NCI-H345 treated with DMSO at 0.1 percent for 48 hours (cell line): ENCODE measurements around the gene CRTC1.
"Not testable (repeated sequence)": the region's sequence is repeated elsewhere in the genome, so short reads cannot be mapped to it uniquely, and the experiment has no call there.

Source experiments
- DNase-seq: peaks from one replicate; lab custom pipeline; 2025; ENCODE audit not compliant: unreplicated experiment; lab: John Stamatoyannopoulos, UW

The CRTC1 gene

DNA sequence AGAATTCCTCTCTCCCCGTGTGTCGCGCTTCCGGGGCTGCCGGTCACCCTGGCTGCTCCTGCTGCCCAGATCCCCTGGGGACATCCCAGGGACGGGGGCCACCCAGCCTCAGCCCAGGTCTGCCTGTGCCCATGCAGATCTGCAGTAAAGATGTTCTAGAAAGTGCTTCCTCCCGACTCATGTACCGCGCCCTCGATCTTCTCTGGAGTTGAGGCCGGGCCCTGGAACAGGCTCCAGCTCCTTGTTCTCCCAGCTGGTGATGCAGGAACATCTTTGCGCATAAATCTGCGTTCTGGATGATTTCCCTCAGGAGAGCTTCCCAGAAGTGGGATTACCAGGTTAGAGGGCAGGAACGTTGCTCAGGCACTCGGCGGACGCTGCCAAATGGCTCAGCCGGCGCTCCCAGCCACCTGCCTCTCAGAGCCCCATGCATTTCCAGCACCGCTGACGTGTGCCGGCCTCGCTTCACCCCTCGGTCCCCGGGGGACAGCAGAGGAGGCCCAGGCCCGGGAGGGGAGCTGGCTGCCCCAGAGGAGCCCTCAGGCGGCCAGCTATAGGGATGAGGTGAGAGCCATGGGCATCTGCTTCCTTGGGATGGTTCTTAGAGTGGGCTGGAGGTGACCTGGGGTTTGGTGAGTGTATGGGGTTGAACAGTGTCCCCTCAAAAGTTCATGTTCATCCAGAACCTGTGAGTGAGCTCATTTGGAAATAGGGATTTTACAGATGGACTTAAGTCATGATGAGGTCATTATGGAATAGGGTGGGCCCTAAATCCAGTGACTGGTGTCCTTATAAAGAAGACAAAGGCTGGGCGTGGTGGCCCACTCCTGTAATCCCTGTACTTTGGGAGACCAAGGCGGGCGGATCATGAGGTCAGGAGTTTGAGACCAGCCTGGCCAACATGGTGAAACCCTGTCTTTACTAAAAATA lies 42.6 kb downstream of the CRTC1 start:
- no peak for DNase-seq

- no peak for DNase-seq
Observed at GRCh38 chr19:18726846-18727245, 43.4 kb downstream of the CRTC1 start.

DNA sequence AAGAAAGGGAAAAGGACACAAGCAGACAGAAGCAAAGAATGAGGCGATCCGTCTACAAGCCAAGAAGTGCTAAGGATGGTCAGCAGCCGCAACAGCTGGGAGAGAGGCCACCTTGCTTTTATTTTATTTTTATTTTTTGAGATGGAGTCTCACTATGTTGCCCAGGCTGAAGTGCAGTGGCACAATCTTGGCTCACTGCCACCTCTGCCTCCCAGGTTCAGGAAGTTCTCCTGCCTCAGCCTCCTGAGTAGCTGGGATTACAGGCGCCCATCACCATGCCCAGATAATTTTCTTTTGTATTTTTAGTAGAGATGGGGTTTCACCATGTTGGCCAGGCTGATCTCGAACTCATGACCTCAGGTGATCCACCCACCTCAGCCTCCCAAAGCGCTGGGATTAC lies 44.1 kb downstream of the CRTC1 start:
- DNase-seq: not testable (repeated sequence)

DNA sequence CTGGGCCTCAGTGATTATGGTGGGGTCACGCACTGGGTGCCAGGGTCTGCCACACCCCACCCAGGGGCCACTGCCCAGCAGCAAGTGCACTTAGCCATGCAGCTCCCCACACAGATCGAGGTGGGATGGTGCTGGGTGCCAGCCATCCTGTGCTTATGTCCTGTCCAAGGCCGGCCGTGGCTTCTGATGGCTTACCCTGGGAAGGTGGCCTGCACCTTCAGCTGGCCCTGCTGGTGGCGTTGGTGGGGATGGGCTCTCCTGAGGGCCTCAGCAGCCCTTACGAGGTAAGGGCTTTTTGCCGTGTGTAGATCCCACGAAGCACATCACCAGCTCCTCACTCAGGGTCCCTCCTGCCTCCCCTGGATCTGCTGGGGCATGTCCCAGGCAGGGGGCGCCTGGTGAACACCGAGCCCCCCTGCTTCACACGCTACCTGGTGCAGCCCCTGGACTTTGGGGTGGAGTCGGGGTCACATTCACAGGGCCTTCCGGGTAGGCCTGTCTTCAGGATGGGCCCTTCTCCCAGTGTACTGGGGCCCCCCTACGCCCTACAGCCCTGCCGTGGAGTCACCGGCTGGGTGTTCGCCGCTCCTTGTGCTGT lies 46.6 kb downstream of the CRTC1 start:
- no peak for DNase-seq

DNA sequence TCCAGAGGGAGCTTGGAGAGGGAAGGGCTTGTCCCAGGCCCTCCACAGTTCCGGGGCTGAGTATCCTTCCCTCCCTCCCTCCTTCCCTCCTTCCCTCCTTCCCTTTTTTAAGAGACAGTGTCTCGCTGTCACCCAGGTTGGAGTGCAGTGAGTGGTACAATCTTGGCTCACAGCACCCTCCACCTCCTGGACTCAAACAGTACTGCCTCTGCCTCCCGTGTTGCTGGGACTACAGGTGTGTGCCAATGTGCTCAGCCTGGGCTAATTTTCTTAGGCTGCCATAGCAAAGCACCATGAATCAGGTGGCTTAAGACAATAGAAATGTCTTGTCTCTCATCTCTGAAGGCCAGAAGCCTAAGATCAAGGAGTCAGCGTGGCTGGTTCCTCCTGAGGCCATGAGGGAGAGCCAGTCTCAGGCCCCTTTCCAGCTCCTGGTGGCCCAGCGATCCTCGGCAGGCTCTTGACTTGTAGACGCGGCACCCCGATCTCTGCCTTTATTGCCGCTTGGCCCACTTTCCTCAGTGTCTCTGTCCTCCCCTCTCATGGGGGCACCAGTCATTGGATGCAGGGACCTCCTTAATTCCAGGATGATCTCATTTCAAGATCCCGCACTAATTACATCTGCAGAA lies 47.5 kb downstream of the CRTC1 start:
- no peak for DNase-seq

DNA sequence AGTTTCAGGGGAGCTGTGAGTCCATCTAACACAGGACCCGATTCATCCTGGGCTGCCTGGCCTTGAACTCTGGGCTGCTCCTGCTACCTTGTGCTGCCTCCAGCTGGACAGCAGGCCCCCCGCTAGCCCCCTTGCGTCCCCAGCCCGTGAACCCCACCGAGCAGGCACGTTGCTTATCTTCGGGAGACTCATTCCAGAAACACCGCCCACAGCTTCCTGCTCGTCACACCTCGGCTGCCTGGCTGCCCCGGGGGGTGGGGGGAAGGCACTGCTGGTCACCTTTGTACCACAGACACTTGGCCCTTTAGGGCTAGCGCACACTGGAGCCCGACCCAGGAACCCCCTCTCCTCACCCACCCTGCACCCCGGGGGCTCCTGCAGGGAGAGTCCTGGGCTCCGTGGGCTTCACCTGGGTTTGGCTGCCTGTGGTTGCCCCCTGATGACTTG lies 48.1 kb downstream of the CRTC1 start:
- DNase-seq: no peak

GRCh38 chr19:18733196-18733647 lies 49.7 kb downstream of the CRTC1 start:
- DNase-seq: no peak

- DNase-seq: not testable (repeated sequence)
Observed at GRCh38 chr19:18733762-18734332, 50.4 kb downstream of the CRTC1 start.

DNA sequence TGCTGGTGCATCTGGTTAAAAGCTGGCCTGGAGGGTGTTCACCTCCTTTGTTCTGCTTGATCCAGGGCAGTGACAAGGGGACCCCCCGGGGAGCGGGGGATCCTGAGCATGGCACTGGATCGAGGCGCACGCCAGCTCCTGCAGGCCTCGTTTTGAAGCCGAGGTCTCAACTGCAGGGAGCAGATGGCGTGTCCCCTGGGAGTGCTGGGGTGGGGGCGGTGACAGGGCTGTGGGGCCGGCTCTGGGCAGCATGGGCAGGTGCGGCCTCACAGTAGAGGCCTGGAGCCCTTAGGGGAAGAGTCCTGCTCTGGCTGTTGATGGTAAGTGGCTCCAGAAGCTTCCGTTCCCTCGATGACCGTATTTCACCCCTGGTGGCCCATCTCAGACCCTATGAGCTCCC lies 51.8 kb downstream of the CRTC1 start:
- DNase-seq: no peak

GRCh38 chr19:18735752-18736151 lies 52.3 kb downstream of the CRTC1 start:
- DNase-seq: no peak

DNA sequence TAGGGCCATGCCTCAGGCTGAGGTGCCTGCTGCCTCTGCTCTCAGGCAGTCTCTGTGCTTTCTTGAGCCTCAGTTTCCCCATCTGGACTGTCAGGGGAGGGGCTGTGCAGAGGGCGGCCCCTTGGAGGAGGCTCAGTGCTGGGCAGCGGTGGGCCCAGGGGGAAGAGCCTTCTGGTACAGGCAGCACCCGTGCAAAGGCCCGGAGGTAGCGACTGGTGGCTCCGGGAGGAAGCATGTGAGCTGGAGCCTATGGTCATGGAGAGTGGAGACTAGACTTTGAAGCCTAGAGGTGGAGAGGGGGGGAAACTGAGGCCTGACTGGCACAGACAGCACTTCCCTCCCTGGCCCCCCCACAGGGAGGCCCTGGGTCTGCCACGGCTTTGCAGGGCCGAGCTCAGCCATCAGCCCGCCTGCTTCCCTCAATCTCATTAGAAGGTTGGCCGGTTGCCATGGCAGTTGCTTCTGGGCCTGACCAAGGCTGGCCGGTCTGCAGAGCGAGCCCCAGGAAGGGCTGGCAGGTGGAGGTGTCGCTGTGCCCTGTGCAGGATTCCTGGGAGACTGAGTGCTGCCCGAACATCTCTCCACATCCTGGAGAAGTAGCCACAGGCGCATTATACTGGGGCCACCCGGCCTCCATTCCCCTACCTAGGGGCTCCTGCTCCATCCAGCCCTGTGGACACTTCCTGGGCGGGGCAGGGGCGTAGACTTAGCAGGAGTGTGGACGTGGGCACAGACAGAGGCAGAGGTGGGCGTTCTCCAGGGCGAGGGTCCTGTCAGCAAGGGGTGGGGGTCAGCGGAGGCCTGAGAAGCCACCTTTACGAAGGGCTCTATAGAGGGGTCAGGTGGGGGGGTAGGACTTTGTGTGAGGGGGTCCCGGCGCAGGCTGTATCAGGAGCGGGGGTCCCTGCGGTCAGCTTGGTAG lies 53.2 kb downstream of the CRTC1 start:
- DNase-seq: no peak

GRCh38 chr19:18737337-18737953 lies 54.0 kb downstream of the CRTC1 start:
- DNase-seq: no peak

DNA sequence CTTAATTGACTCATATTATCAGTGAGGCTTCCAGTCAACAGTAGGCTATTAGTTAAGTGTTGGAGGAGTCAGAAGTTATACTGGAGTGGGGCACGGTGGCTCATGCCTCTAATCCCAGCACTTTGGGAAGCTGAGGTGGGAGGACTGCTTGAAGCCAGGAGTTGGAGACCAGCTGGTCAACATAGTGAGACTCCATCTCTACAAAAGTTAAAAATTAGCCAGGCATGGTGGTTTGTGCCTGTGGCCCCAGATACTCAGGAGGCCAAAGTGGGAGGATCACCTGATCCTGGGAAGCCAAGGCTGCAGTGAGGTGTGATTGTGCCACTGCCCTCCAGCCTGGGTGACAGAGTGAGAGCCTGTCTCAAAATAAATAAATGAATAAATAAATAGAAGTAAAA lies 54.5 kb downstream of the CRTC1 start:
- no peak for DNase-seq

DNA sequence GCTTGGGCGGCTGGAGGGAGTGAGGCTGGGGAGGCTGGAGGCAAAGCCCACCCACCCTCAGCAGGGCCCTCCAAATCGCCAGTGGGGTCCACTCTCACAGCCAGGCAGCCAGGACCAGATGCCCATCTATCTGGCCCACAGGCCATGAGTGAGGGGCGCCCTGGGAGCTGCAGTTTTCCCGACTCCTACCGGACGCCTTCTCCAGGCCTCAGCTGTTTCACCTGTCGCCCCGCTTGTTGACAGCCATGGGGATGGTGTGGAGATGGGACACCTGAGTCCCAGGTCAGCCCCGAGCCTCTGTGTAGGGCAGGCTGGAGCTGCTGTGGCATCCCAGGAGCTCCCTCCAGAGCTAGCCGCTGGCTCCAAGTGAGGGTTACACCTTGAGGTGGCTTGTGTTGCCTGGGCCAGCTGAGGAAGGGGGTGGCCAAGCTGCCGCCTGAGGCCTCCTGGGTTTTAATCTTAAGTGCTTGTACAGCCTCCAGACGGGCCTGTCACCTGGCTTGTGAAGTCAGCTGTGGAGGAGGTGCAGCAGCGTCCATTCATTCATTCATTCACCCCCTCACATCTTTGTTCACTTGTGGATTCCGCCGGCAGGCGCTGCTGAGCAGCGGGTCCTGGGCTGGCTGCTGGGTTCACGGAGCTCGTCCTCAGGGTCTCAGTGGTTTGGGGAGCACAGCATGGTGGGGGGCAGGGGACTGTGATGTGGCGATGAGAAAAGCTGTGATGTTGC lies 55.6 kb downstream of the CRTC1 start:
- no peak for DNase-seq

- DNase-seq: no peak
Observed at GRCh38 chr19:18741124-18742121, 57.9 kb downstream of the CRTC1 start.

DNA sequence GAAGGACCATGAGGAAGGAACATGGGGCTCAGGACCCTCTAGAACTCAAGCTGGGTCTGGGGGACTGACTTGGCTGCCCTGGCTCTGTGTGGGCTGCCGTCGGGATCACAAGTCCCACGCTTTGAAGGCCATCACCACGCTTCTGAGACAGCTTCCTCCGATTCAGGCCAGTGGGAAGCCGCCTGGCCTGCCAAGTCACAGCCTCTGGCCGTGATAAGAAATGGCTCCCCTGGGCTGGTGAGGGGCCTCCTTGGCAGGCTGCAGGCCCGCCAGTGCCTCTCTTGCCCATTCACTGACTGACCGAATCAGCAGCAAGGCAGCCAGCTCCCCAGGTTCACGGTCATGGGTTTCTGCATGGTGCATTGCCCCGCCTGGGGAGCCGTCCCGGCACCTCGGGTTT lies 58.8 kb downstream of the CRTC1 start:
- DNase-seq: no peak

- no peak for DNase-seq
Observed at GRCh38 chr19:18742838-18743783, 59.6 kb downstream of the CRTC1 start.
